D721Med (cell line): Measurements from ENCODE around the gene GLB1L3.

Source experiments
- DNase-seq: peaks from one replicate; pipeline ENCODE4 v3.0.0; 2011; ENCODE audit warnings: low spot score; ENCODE audit not compliant: insufficient read length
- FAIRE-seq: peaks from 2 replicates; lab custom pipeline; 2011; peaks lifted over from hg19 to GRCh38; lab: Jason Lieb, UNC
- CTCF ChIP-seq: IDR thresholded peaks from 2 replicates; pipeline ENCODE4 v1.5.1; 2012; ENCODE audit warnings: mild to moderate bottlenecking, control low read depth; ENCODE audit not compliant: insufficient read depth; ENCODE audit errors: missing control alignments

The GLB1L3 gene

GRCh38 chr11:134233729-134234179 is 42.4 kb upstream of the GLB1L3 start:
- FAIRE-seq: no peak

GRCh38 chr11:134235399-134235798 is 40.8 kb upstream of the GLB1L3 start:
- TF ChIP-seq CTCF: no peak
- no peak for FAIRE-seq
- no peak for DNase-seq

More at GRCh38 chr11:134233729-134234179, 42.4 kb upstream of the GLB1L3 start:
- TF ChIP-seq CTCF: no peak
- DNase-seq: no peak

- TF ChIP-seq CTCF: no peak
- DNase-seq (no peak), FAIRE-seq (no peak)
Measured at GRCh38 chr11:134236834-134237556, 39.2 kb upstream of the GLB1L3 start.

GRCh38 chr11:134237557-134237922 is 38.6 kb upstream of the GLB1L3 start:
- TF ChIP-seq CTCF: no peak
- FAIRE-seq (no peak), DNase-seq (no peak)

GRCh38 chr11:134238956-134239355 is 37.2 kb upstream of the GLB1L3 start:
- TF ChIP-seq CTCF: no peak
- DNase-seq: no peak
- FAIRE-seq: no peak

- DNase-seq (no peak), FAIRE-seq (no peak)
- TF ChIP-seq CTCF: no peak
Measured at GRCh38 chr11:134240592-134240991, 35.6 kb upstream of the GLB1L3 start.

GRCh38 chr11:134242376-134242775 is 33.8 kb upstream of the GLB1L3 start:
- no peak for DNase-seq
- TF ChIP-seq CTCF: no peak
- no peak for FAIRE-seq
